Measurements from ENCODE around the gene NF2. TPM values are rescaled to one million over a fixed set of nuclear protein-coding genes. Genes with fewer than 3 reads are reported as not detected.

NF2 gene
- total RNA-seq, 1 experiment from 2014 or later: 132 TPM

DNA sequence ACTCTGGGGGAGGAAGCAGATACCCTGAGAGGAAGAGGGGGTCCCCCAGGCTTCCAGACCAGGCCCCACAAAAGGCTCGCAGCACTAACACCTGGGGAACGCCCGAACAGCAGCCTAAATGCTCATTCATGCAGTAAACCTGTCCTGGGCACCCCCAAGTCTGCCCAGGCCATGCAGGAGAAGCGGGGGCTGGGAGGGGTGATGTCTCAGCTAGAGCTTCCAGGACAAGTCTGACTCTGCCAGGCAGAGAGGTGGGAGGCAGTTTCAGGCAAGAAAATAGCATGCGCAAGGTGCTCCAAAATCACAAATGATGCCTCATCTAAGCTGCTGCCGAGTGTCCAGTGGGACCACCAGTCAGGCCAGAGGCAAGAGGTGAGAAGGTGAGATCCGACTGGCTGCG is 131.0 kb downstream of the NF2 start:
- H3K27ac Mint-ChIP-seq (ENCODE audit: unreplicated experiment): no peak overlapping the region
- CTCF ChIA-PET: no interaction called here

GRCh38 chr22:29734838-29735237 is 131.4 kb downstream of the NF2 start:
- Mint-ChIP-seq H3K27ac (ENCODE audit: unreplicated experiment) (no peak overlapping the region), H3K27me3 (ENCODE audit: unreplicated experiment) (no peaks in the 10 kb centered on the region), H3K9me3 (ENCODE audit: low read depth, unreplicated experiment) (no peaks in the 10 kb centered on the region), H3K4me1 (ENCODE audit: low read depth, unreplicated experiment) (no peaks in the 10 kb centered on the region), H3K36me3 (ENCODE audit: insufficient read depth, unreplicated experiment) (no peaks in the 10 kb centered on the region), H3K4me3 (ENCODE audit: low read depth, unreplicated experiment) (no peak overlapping the region)
- CTCF ChIA-PET: no interaction called here
- intact Hi-C loops (cut with micrococcal nuclease; ENCODE audit: unreplicated experiment): no loop called here
- TF ChIP-seq CTCF (IDR thresholded peaks at IDR 0.05; ENCODE audit: unreplicated experiment): no peak
- no TSS peak for BruUV-seq (replicated peaks)
- no peak for DNase-seq

More for the DNA sequence above, 131.0 kb downstream of the NF2 start:
- no peak for DNase-seq
- Mint-ChIP-seq H3K36me3 (ENCODE audit: insufficient read depth, unreplicated experiment) (peaks cover 2% of the 10 kb centered on the region), H3K27me3 (ENCODE audit: unreplicated experiment) (no peaks in the 10 kb centered on the region), H3K9me3 (ENCODE audit: low read depth, unreplicated experiment) (no peaks in the 10 kb centered on the region), H3K4me1 (ENCODE audit: low read depth, unreplicated experiment) (no peaks in the 10 kb centered on the region), H3K4me3 (ENCODE audit: low read depth, unreplicated experiment) (no peak overlapping the region)
- no TSS peak for BruUV-seq (replicated peaks)
- intact Hi-C loops (cut with micrococcal nuclease; ENCODE audit: unreplicated experiment): no loop called here
- TF ChIP-seq CTCF (IDR thresholded peaks at IDR 0.05; ENCODE audit: unreplicated experiment): no peak

- Mint-ChIP-seq H3K27me3 (ENCODE audit: unreplicated experiment) (no peaks in the 10 kb centered on the region), H3K9me3 (ENCODE audit: low read depth, unreplicated experiment) (no peaks in the 10 kb centered on the region), H3K4me3 (ENCODE audit: low read depth, unreplicated experiment) (no peak overlapping the region), H3K36me3 (ENCODE audit: insufficient read depth, unreplicated experiment) (no peaks in the 10 kb centered on the region), H3K4me1 (ENCODE audit: low read depth, unreplicated experiment) (no peaks in the 10 kb centered on the region), H3K27ac (ENCODE audit: unreplicated experiment) (no peak overlapping the region)
- no TSS peak for BruUV-seq (replicated peaks)
- CTCF ChIA-PET: no interaction called here
- no peak for TF ChIP-seq CTCF (IDR thresholded peaks at IDR 0.05; ENCODE audit: unreplicated experiment)
- intact Hi-C loops (cut with micrococcal nuclease; ENCODE audit: unreplicated experiment): no loop called here
- no peak for DNase-seq
These were observed 132.0 kb downstream of the NF2 start for GRCh38 chr22:29735416-29735815.

- intact Hi-C loops (cut with micrococcal nuclease; ENCODE audit: unreplicated experiment): no loop called here
- TF ChIP-seq CTCF (IDR thresholded peaks at IDR 0.05; ENCODE audit: unreplicated experiment): no peak
- H3K9me3 Mint-ChIP-seq (ENCODE audit: low read depth, unreplicated experiment): no peaks in the 10 kb centered on the region
- no peaks in the 10 kb centered on the region for H3K27me3 Mint-ChIP-seq (ENCODE audit: unreplicated experiment)
- no peak overlapping the region for H3K27ac Mint-ChIP-seq (ENCODE audit: unreplicated experiment)
- no peaks in the 10 kb centered on the region for H3K36me3 Mint-ChIP-seq (ENCODE audit: insufficient read depth, unreplicated experiment)
- no peak for DNase-seq
- no peak overlapping the region for H3K4me3 Mint-ChIP-seq (ENCODE audit: low read depth, unreplicated experiment)
- CTCF ChIA-PET: no interaction called here
- no TSS peak for BruUV-seq (replicated peaks)
- no peaks in the 10 kb centered on the region for H3K4me1 Mint-ChIP-seq (ENCODE audit: low read depth, unreplicated experiment)
These were observed 134.1 kb downstream of the NF2 start for GRCh38 chr22:29737251-29738117.

Measured in Calu3 (cell line).